IMR-90 (cell line): ENCODE data around the gene INTS14.

ENCODE experiments used
- CEBPB ChIP-seq: IDR thresholded peaks from 2 replicates; pipeline ENCODE4 v1.6.1; 2012; ENCODE audit warnings: low read depth, low read length, improper control_type of control experiment
- CHD1 ChIP-seq: IDR thresholded peaks from 2 replicates; pipeline ENCODE4 v1.6.1; 2012; ENCODE audit warnings: low read depth, low read length, improper control_type of control experiment
- FOS ChIP-seq: fragments of 150-350 bp; IDR thresholded peaks from 2 replicates; pipeline ENCODE4 v1.6.1; 2016; ENCODE audit warnings: low read depth, low read length
- MAFK ChIP-seq: IDR thresholded peaks from 2 replicates; pipeline ENCODE4 v1.6.1; 2012; ENCODE audit warnings: low read depth, low read length, improper control_type of control experiment
- MAZ ChIP-seq: IDR thresholded peaks from 2 replicates; pipeline ENCODE4 v1.6.1; 2012; ENCODE audit warnings: low read depth, mild to moderate bottlenecking, low read length, improper control_type of control experiment, moderate library complexity, borderline replicate concordance
- POLR2A ChIP-seq: IDR thresholded peaks from 2 replicates; pipeline ENCODE4 v1.6.1; 2012; ENCODE audit warnings: mild to moderate bottlenecking, low read depth, low read length
- RFX5 ChIP-seq: IDR thresholded peaks from 2 replicates; pipeline ENCODE4 v1.8.0; 2012; ENCODE audit warnings: low read depth, mild to moderate bottlenecking, low read length, moderate library complexity
- SMC3 ChIP-seq: fragments of 150-350 bp; IDR thresholded peaks from 2 replicates; pipeline ENCODE4 v1.6.1; 2016; ENCODE audit warnings: low read depth, mild to moderate bottlenecking, antibody characterized with exemption, low read length, moderate library complexity
- TF ChIP-seq, protein P1 (sequence below): conservative IDR thresholded peaks from 2 replicates; pipeline ENCODE4 v1.5.1; 2012; ENCODE audit warnings: mild to moderate bottlenecking, low read depth, low read length, improper control_type of control experiment
- TF ChIP-seq, protein P2 (sequence below): fragments of 150-350 bp; IDR thresholded peaks from 2 replicates; pipeline ENCODE4 v1.6.1; 2016; ENCODE audit warnings: low read depth, mild to moderate bottlenecking, low read length, moderate library complexity, borderline replicate concordance
- TF ChIP-seq, protein P3 (sequence below): fragments of 150-350 bp; IDR thresholded peaks from 2 replicates; pipeline ENCODE4 v1.6.1; 2017; ENCODE audit warnings: mild to moderate bottlenecking, antibody characterized with exemption, low read length, low read depth

DNA sequence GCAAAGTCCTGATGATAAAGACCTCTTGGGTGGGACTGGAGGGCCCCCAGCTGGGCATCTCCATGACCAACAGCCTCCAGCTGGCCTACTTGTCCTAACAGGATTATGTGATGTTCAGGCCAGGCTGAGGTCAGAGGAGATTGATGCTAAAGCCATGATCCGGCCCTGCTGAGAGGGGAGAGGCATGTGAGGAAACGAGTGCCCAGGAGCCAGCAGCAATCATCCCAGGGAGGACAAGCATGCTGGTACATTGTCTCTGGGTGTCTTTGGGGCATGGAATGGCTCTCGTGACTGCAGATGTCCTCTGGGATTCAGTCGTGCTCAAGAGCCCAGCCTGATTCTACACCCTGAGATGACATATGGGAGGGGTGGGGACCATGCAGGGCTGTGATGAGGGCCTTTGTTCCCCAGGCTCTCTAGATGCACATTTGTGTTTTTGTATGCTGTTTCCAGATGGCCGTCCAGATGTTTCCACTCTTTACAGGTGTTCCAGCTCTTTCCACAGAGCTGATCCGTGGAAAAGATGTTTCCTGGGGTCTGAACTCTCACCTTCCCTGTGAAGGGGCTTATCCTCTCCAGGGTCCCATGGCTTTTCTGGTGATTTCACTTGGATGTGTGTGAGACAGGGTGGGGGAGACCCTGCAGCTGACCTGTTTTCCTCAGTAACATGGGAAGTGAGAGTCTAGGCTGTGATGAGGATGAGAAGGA lies 31.0 kb upstream of the INTS14 start:
- TF ChIP-seq, protein P1, sequence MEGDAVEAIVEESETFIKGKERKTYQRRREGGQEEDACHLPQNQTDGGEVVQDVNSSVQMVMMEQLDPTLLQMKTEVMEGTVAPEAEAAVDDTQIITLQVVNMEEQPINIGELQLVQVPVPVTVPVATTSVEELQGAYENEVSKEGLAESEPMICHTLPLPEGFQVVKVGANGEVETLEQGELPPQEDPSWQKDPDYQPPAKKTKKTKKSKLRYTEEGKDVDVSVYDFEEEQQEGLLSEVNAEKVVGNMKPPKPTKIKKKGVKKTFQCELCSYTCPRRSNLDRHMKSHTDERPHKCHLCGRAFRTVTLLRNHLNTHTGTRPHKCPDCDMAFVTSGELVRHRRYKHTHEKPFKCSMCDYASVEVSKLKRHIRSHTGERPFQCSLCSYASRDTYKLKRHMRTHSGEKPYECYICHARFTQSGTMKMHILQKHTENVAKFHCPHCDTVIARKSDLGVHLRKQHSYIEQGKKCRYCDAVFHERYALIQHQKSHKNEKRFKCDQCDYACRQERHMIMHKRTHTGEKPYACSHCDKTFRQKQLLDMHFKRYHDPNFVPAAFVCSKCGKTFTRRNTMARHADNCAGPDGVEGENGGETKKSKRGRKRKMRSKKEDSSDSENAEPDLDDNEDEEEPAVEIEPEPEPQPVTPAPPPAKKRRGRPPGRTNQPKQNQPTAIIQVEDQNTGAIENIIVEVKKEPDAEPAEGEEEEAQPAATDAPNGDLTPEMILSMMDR, result no peak
- TF ChIP-seq RFX5 (no peak), CHD1 (no peak), POLR2A (no peak), CEBPB (no peak), FOS (no peak), SMC3 (no peak), MAZ (no peak), MAFK (no peak)
- TF ChIP-seq, protein P2, sequence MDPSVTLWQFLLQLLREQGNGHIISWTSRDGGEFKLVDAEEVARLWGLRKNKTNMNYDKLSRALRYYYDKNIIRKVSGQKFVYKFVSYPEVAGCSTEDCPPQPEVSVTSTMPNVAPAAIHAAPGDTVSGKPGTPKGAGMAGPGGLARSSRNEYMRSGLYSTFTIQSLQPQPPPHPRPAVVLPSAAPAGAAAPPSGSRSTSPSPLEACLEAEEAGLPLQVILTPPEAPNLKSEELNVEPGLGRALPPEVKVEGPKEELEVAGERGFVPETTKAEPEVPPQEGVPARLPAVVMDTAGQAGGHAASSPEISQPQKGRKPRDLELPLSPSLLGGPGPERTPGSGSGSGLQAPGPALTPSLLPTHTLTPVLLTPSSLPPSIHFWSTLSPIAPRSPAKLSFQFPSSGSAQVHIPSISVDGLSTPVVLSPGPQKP, result no peak
- TF ChIP-seq, protein P3, sequence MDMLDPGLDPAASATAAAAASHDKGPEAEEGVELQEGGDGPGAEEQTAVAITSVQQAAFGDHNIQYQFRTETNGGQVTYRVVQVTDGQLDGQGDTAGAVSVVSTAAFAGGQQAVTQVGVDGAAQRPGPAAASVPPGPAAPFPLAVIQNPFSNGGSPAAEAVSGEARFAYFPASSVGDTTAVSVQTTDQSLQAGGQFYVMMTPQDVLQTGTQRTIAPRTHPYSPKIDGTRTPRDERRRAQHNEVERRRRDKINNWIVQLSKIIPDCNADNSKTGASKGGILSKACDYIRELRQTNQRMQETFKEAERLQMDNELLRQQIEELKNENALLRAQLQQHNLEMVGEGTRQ, result no peak
